ENCODE data around the gene SCML1.

Gene SCML1

DNA sequence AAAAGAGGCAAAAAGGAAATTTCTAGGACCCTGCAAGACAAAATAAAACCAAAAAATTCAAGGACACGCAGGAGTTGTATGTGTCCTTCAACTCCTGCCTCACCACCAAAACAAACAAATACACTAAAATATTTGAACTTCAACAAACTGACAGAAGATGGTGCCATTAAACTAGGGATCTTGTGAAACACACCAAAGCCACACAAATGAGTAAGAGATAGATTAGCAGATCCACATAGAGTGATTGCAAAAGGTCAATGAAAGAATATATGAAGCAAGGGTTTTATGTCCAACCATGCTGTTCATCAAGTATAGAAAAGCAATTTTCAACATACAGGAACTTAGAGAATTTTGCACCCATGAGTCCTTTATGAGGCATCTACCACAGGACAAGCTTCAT is 40.1 kb upstream of the SCML1 start:
- ATAC-seq = no peak
- TF ChIP-seq, protein P1, sequence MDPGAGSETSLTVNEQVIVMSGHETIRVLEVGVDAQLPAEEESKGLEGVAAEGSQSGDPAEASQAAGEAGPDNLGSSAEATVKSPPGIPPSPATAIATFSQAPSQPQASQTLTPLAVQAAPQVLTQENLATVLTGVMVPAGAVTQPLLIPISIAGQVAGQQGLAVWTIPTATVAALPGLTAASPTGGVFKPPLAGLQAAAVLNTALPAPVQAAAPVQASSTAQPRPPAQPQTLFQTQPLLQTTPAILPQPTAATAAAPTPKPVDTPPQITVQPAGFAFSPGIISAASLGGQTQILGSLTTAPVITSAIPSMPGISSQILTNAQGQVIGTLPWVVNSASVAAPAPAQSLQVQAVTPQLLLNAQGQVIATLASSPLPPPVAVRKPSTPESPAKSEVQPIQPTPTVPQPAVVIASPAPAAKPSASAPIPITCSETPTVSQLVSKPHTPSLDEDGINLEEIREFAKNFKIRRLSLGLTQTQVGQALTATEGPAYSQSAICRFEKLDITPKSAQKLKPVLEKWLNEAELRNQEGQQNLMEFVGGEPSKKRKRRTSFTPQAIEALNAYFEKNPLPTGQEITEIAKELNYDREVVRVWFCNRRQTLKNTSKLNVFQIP (CRISPR knock-in tag; IDR thresholded peaks at IDR 0.05; ENCODE audit: borderline replicate concordance, low read depth) = no peak
- no peak for TF ChIP-seq BACH2 (CRISPR knock-in tag; IDR thresholded peaks at IDR 0.05; ENCODE audit: borderline replicate concordance)
- no peak for TF ChIP-seq CREB5 (CRISPR knock-in tag; IDR thresholded peaks at IDR 0.05; ENCODE audit: low read depth)
- no peak for TF ChIP-seq TOX (CRISPR knock-in tag; IDR thresholded peaks at IDR 0.05; ENCODE audit: borderline replicate concordance)
- no peak for TF ChIP-seq ZC3H10 (CRISPR knock-in tag; IDR thresholded peaks at IDR 0.05)
- no peak for TF ChIP-seq TCF4 (CRISPR knock-in tag; IDR thresholded peaks at IDR 0.05; ENCODE audit: borderline replicate concordance)
- no peak for TF ChIP-seq OSR1 (CRISPR knock-in tag; IDR thresholded peaks at IDR 0.05)
- TF ChIP-seq CSDC2 (CRISPR knock-in tag; IDR thresholded peaks at IDR 0.05) = no peak

DNA sequence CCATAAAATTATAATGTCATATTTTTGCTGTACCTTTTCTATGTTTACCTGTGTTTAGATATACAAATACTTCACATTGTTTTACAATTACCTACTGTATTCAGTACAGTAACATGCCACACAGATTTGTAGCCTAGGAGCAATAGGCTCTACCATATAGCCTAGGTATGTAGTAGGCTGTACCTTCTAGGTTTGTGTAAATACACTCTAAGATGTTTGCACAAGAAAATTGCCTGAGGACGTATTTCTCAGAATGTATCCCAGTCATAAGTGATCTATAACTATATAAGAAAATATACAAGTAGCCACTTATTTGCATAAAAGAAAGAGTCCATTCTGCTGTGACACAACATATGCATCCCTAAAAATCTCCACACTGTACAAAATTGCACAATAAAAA is 36.3 kb upstream of the SCML1 start:
- no peak for TF ChIP-seq ISL1 (CRISPR knock-in tag; IDR thresholded peaks at IDR 0.05)
- no peak for TF ChIP-seq ZFP30 (CRISPR knock-in tag; IDR thresholded peaks at IDR 0.05)
- TF ChIP-seq PPARA (CRISPR knock-in tag; IDR thresholded peaks at IDR 0.05; ENCODE audit: borderline replicate concordance) = no peak
- TF ChIP-seq BACH2 (CRISPR knock-in tag; IDR thresholded peaks at IDR 0.05; ENCODE audit: borderline replicate concordance) = no peak
- no peak for TF ChIP-seq SNAI2 (CRISPR knock-in tag; IDR thresholded peaks at IDR 0.05)
- no peak for TF ChIP-seq CREB5 (CRISPR knock-in tag; IDR thresholded peaks at IDR 0.05; ENCODE audit: low read depth)
- no peak for TF ChIP-seq ZC3H10 (CRISPR knock-in tag; IDR thresholded peaks at IDR 0.05)
- no peak for TF ChIP-seq TCF4 (CRISPR knock-in tag; IDR thresholded peaks at IDR 0.05; ENCODE audit: borderline replicate concordance)
- no peak for TF ChIP-seq CSDC2 (CRISPR knock-in tag; IDR thresholded peaks at IDR 0.05)
- TF ChIP-seq ZNF8 (CRISPR knock-in tag; IDR thresholded peaks at IDR 0.05) = no peak
- TF ChIP-seq OSR1 (CRISPR knock-in tag; IDR thresholded peaks at IDR 0.05) = no peak
- ATAC-seq = no peak

- no peak for TF ChIP-seq SNAI2 (CRISPR knock-in tag; IDR thresholded peaks at IDR 0.05)
- no peak for TF ChIP-seq ZNF70 (CRISPR knock-in tag; IDR thresholded peaks at IDR 0.05)
- TF ChIP-seq ISL1 (CRISPR knock-in tag; IDR thresholded peaks at IDR 0.05) = no peak
- TF ChIP-seq TCF4 (CRISPR knock-in tag; IDR thresholded peaks at IDR 0.05; ENCODE audit: borderline replicate concordance) = no peak
- no peak for TF ChIP-seq BACH2 (CRISPR knock-in tag; IDR thresholded peaks at IDR 0.05; ENCODE audit: borderline replicate concordance)
- no peak for TF ChIP-seq OSR1 (CRISPR knock-in tag; IDR thresholded peaks at IDR 0.05)
- TF ChIP-seq CREB5 (CRISPR knock-in tag; IDR thresholded peaks at IDR 0.05; ENCODE audit: low read depth) = no peak
- TF ChIP-seq ZFP30 (CRISPR knock-in tag; IDR thresholded peaks at IDR 0.05) = no peak
- TF ChIP-seq PPARA (CRISPR knock-in tag; IDR thresholded peaks at IDR 0.05; ENCODE audit: borderline replicate concordance) = no peak
- TF ChIP-seq ZFP3 (CRISPR knock-in tag; IDR thresholded peaks at IDR 0.05) = no peak
- TF ChIP-seq, protein P2, sequence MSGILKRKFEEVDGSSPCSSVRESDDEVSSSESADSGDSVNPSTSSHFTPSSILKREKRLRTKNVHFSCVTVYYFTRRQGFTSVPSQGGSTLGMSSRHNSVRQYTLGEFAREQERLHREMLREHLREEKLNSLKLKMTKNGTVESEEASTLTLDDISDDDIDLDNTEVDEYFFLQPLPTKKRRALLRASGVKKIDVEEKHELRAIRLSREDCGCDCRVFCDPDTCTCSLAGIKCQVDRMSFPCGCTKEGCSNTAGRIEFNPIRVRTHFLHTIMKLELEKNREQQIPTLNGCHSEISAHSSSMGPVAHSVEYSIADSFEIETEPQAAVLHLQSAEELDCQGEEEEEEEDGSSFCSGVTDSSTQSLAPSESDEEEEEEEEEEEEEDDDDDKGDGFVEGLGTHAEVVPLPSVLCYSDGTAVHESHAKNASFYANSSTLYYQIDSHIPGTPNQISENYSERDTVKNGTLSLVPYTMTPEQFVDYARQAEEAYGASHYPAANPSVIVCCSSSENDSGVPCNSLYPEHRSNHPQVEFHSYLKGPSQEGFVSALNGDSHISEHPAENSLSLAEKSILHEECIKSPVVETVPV (CRISPR knock-in tag; IDR thresholded peaks at IDR 0.05) = no peak
- no peak for ATAC-seq
These were observed 34.1 kb upstream of the SCML1 start for GRCh38 chrX:17703201-17703600.

DNA sequence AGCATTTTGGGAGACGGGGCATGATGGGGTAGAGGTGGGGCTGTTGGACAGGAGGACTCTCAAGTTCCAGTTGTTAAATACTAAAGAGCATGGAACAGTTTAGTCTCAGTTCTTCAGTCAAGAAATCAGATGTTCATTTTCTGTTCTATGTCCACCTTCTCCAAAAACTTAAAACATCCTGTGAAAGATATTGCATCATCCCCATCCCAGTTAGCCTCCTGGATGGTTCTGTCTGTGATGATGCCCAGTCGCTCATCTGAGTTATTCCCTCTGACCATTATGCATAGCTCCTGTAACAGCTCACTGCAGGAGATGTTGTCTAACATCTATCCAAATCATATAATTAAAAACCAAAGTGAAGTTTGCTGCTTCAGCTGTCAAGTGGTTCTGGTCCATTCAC is 32.1 kb upstream of the SCML1 start:
- ATAC-seq = no peak
- no peak for TF ChIP-seq RARB (CRISPR knock-in tag; IDR thresholded peaks at IDR 0.05)
- no peak for TF ChIP-seq SNAI2 (CRISPR knock-in tag; IDR thresholded peaks at IDR 0.05)
- TF ChIP-seq, protein P2 (CRISPR knock-in tag; IDR thresholded peaks at IDR 0.05) = no peak
- TF ChIP-seq CSDC2 (CRISPR knock-in tag; IDR thresholded peaks at IDR 0.05) = no peak
- no peak for TF ChIP-seq ZNF70 (CRISPR knock-in tag; IDR thresholded peaks at IDR 0.05)
- TF ChIP-seq ZNF565 (CRISPR knock-in tag; conservative IDR thresholded peaks at IDR 0.05; ENCODE audit: low read depth) = no peak
- no peak for TF ChIP-seq ESRRG (CRISPR knock-in tag; IDR thresholded peaks at IDR 0.05)
- TF ChIP-seq PPARA (CRISPR knock-in tag; IDR thresholded peaks at IDR 0.05; ENCODE audit: borderline replicate concordance) = no peak
- no peak for TF ChIP-seq GLIS3 (CRISPR knock-in tag; IDR thresholded peaks at IDR 0.05)
- TF ChIP-seq BACH2 (CRISPR knock-in tag; IDR thresholded peaks at IDR 0.05; ENCODE audit: borderline replicate concordance) = no peak
- no peak for TF ChIP-seq ZNF8 (CRISPR knock-in tag; IDR thresholded peaks at IDR 0.05)
- TF ChIP-seq CREB5 (CRISPR knock-in tag; IDR thresholded peaks at IDR 0.05; ENCODE audit: low read depth) = no peak
- no peak for TF ChIP-seq ZFP3 (CRISPR knock-in tag; IDR thresholded peaks at IDR 0.05)
- no peak for TF ChIP-seq OSR1 (CRISPR knock-in tag; IDR thresholded peaks at IDR 0.05)
- TF ChIP-seq TCF4 (CRISPR knock-in tag; IDR thresholded peaks at IDR 0.05; ENCODE audit: borderline replicate concordance) = no peak
- TF ChIP-seq, protein P3, sequence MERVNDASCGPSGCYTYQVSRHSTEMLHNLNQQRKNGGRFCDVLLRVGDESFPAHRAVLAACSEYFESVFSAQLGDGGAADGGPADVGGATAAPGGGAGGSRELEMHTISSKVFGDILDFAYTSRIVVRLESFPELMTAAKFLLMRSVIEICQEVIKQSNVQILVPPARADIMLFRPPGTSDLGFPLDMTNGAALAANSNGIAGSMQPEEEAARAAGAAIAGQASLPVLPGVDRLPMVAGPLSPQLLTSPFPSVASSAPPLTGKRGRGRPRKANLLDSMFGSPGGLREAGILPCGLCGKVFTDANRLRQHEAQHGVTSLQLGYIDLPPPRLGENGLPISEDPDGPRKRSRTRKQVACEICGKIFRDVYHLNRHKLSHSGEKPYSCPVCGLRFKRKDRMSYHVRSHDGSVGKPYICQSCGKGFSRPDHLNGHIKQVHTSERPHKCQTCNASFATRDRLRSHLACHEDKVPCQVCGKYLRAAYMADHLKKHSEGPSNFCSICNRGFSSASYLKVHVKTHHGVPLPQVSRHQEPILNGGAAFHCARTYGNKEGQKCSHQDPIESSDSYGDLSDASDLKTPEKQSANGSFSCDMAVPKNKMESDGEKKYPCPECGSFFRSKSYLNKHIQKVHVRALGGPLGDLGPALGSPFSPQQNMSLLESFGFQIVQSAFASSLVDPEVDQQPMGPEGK (CRISPR knock-in tag; IDR thresholded peaks at IDR 0.05; ENCODE audit: borderline replicate concordance) = no peak
- no peak for TF ChIP-seq ZC3H10 (CRISPR knock-in tag; IDR thresholded peaks at IDR 0.05)

Measured in SK-N-SH treated with all-trans-retinoic acid at 6 μM for 48 hours (cell line).